ENCODE measurements around the gene SPRY4. TPM values are rescaled to one million over a fixed set of nuclear protein-coding genes. Genes with fewer than 3 reads are reported as not detected.

The SPRY4 gene
- total and polyA plus RNA-seq, 2 of the 4 experiments (the other 2 are of a cell fraction): 8.4 to 21.0 TPM

DNA sequence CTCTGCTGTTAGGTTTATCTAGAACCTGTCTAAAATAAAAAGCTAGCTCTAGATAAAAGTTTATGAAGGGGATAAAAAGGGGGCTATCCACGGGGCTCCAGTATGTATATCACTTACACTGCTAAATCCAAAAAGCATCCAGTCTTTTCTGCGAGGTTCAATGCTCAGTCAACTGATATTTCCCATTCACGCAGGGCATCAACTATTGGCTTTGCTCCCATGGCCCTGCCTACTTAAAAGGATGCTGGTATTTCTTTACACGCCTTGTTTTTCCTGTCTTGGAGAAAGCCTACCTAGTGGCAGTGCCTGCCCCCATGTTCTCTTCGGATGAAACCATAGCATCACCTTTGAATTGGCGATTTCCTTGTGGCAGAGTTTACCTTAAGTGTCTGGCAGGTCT is 8.1 kb downstream of the SPRY4 start:
- no peak for ATAC-seq (ENCODE audit: low read depth)
- Histone ChIP-seq H3K56ac (ENCODE audit: extremely low read depth, insufficient read depth, low read length) (no peak overlapping the region), H3K27me3 (ENCODE audit: control insufficient read depth, insufficient read depth, low read length) (no peaks in the 10 kb centered on the region), H2BK5ac (ENCODE audit: low read depth, low read length, poor library complexity, severe bottlenecking) (no peak overlapping the region), H3K9ac (ENCODE audit: low read depth, low read length) (no peak overlapping the region), H3K4me1 (ENCODE audit: control insufficient read depth, insufficient read depth, low read length) (peaks cover 40% of the 10 kb centered on the region), H4K91ac (ENCODE audit: insufficient read depth, low read depth, low read length) (no peak overlapping the region), H2BK15ac (ENCODE audit: low read depth, low read length) (no peak overlapping the region), H4K8ac (ENCODE audit: low read depth in 2 of 2, low read length in 2 of 2) (no peak overlapping the region), H2AK5ac (ENCODE audit: low read depth, low read length) (peak overlapping the region; percentile 21; the same call in 1 of the 2 replicates), H3K23ac (ENCODE audit: low read depth, low read length) (0 out of 2 replicates have a peak overlapping the region, but pooled peaks have one; percentile 11), H2BK20ac (ENCODE audit: low read depth, low read length) (no peak overlapping the region), H3K79me1 (ENCODE audit: low read depth in 1 of 2, low read length in 2 of 2) (peaks cover 2 to 39% of the 10 kb centered on the region in 2 experiments; a peak in 2 of 4 replicates), H2AFZ (replicated peaks; ENCODE audit: low read length, poor library complexity) (no peak overlapping the region), H4K20me1 (ENCODE audit: insufficient read depth, low read length) (peaks cover 100% of the 10 kb centered on the region), H2AK9ac (replicated peaks; ENCODE audit: low read depth, low read length, poor library complexity) (no peak overlapping the region), H3K4me2 (ENCODE audit: low read depth, low read length) (no peak overlapping the region; the same call in 1 of the 2 replicates), H4K5ac (ENCODE audit: low read depth, low read length) (no peak overlapping the region), H3K4ac (ENCODE audit: low read depth, low read length) (no peak overlapping the region), H2BK120ac (ENCODE audit: low read depth, low read length) (no peak overlapping the region; the same call in 1 of the 2 replicates), H3K36me3 (ENCODE audit: control insufficient read depth, insufficient read depth, low read length) (peaks cover 30% of the 10 kb centered on the region), H3K27ac (ENCODE audit: insufficient read depth, low read length) (peak overlapping the region; percentile 31; the same call in 1 of the 2 replicates), H3K18ac (ENCODE audit: low read depth, low read length) (no peak overlapping the region), H3K14ac (replicated peaks; ENCODE audit: low read depth, low read length) (no peak overlapping the region), H3K9me1 (ENCODE audit: insufficient read depth, low read length) (peaks cover 17% of the 10 kb centered on the region), H3K4me3 (ENCODE audit: insufficient read depth, low read depth, low read length) (no peak overlapping the region), H3K9me3 (ENCODE audit: control insufficient read depth, insufficient read depth, low read length) (no peaks in the 10 kb centered on the region)
- ChIA-PET POLR2A (ENCODE audit: unreplicated experiment) (interaction anchor here (0.7 kb wide), 1 partner anchor 1261 kb away, joined by 5 read pairs; no protein-coding TSS in a partner anchor), CTCF (no interaction called here)
- dilution Hi-C loops (cut with HindIII; ENCODE audit: low sequenced_read_pairs, unreplicated experiment) (no loop called here), in situ Hi-C loops (cut with MboI; ENCODE audit: low sequenced_read_pairs) (no loop called here), intact Hi-C loops (cut with micrococcal nuclease) (no loop called here)
- no peak for DNase-seq
- BruUV-seq (replicated peaks): no TSS peak
- WGBS, 2 experiments (ENCODE audit: extremely low coverage in 2 of 2, insufficient read length in 1 of 2): 33% methylated on average over 2 of the region's 6 CpGs; no CpG with 5 or more reads in 1 of the 2 experiments
- TF ChIP-seq MXI1 (IDR thresholded peaks at IDR 0.05; ENCODE audit: borderline replicate concordance, low read depth, low read length) (no peak), SMC3 (IDR thresholded peaks at IDR 0.05; ENCODE audit: low read depth, low read length) (no peak), CEBPB (IDR thresholded peaks at IDR 0.05; ENCODE audit: low read depth, low read length) (no peak), RAD21 (IDR thresholded peaks at IDR 0.05; ENCODE audit: low read length) (no peak), RCOR1 (IDR thresholded peaks at IDR 0.05; ENCODE audit: insufficient replicate concordance, low read length) (no peak), POLR2A (IDR thresholded peaks at IDR 0.05; ENCODE audit: low read depth, low read length) (no peak), MAFK (IDR thresholded peaks at IDR 0.05; ENCODE audit: low read depth, low read length) (no peak), BHLHE40 (IDR thresholded peaks at IDR 0.05; ENCODE audit: low read depth, low read length) (no peak), CHD1 (IDR thresholded peaks at IDR 0.05; ENCODE audit: low read depth, low read length) (no peak), RFX5 (IDR thresholded peaks at IDR 0.05; ENCODE audit: low read depth, low read length) (no peak), MAZ (IDR thresholded peaks at IDR 0.05; ENCODE audit: borderline replicate concordance, low read depth, low read length) (no peak), FOS (IDR thresholded peaks at IDR 0.05; ENCODE audit: low read depth, low read length) (no peak)
- TF ChIP-seq, protein P1, sequence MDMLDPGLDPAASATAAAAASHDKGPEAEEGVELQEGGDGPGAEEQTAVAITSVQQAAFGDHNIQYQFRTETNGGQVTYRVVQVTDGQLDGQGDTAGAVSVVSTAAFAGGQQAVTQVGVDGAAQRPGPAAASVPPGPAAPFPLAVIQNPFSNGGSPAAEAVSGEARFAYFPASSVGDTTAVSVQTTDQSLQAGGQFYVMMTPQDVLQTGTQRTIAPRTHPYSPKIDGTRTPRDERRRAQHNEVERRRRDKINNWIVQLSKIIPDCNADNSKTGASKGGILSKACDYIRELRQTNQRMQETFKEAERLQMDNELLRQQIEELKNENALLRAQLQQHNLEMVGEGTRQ (IDR thresholded peaks at IDR 0.05; ENCODE audit: low read depth, low read length): no peak
- TF ChIP-seq, protein P2, sequence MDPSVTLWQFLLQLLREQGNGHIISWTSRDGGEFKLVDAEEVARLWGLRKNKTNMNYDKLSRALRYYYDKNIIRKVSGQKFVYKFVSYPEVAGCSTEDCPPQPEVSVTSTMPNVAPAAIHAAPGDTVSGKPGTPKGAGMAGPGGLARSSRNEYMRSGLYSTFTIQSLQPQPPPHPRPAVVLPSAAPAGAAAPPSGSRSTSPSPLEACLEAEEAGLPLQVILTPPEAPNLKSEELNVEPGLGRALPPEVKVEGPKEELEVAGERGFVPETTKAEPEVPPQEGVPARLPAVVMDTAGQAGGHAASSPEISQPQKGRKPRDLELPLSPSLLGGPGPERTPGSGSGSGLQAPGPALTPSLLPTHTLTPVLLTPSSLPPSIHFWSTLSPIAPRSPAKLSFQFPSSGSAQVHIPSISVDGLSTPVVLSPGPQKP (IDR thresholded peaks at IDR 0.05; ENCODE audit: borderline replicate concordance, low read depth, low read length): no peak
- TF ChIP-seq, protein P3, sequence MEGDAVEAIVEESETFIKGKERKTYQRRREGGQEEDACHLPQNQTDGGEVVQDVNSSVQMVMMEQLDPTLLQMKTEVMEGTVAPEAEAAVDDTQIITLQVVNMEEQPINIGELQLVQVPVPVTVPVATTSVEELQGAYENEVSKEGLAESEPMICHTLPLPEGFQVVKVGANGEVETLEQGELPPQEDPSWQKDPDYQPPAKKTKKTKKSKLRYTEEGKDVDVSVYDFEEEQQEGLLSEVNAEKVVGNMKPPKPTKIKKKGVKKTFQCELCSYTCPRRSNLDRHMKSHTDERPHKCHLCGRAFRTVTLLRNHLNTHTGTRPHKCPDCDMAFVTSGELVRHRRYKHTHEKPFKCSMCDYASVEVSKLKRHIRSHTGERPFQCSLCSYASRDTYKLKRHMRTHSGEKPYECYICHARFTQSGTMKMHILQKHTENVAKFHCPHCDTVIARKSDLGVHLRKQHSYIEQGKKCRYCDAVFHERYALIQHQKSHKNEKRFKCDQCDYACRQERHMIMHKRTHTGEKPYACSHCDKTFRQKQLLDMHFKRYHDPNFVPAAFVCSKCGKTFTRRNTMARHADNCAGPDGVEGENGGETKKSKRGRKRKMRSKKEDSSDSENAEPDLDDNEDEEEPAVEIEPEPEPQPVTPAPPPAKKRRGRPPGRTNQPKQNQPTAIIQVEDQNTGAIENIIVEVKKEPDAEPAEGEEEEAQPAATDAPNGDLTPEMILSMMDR (conservative IDR thresholded peaks at IDR 0.05; ENCODE audit: low read depth, low read length): no peak

Measured in IMR-90 (cell line).